Activated CD8-positive, alpha-beta T cell treated with anti-CD3 and anti-CD28 coated beads, Interleukin-2, amount 10 ng/mL, durations not matched to agents 7 days and 5 days (primary cell): Measurements from ENCODE around the gene TMEM45B. TPM values are rescaled to one million over a fixed set of nuclear protein-coding genes. Genes with fewer than 3 reads are reported as not detected.
"Not testable (repeated sequence)": the region's sequence is repeated elsewhere in the genome, so short reads cannot be mapped to it uniquely, and the experiment has no call there.

Experiments used
- ATAC-seq: fragments of 150-1000 bp; cut with Tn5 transposase; one replicate; pipeline ENCODE4 v1.10.0; 2021; ENCODE audit warnings: moderate library complexity
- CTCF ChIA-PET: fragments of 350-600 bp; sonication (Branson Sonifier 250); formaldehyde crosslinking; loops from one replicate; lab custom pipeline; 2021; ENCODE audit warnings: antibody characterized with exemption; lab: Charles Lee
- POLR2A ChIA-PET: fragments of 350-600 bp; sonication (Branson Sonifier 250); formaldehyde crosslinking; loops from one replicate; lab custom pipeline; 2021; ENCODE audit warnings: antibody characterized with exemption; lab: Charles Lee
- DNase-seq: peaks from one replicate; pipeline ENCODE4 v3.0.0-alpha.2; 2020
- H3K27ac Mint-ChIP-seq: one replicate; pipeline ENCODE4 v1.8.0; 2021; ENCODE audit warnings: mild to moderate bottlenecking, mixed read lengths
- H3K27me3 Mint-ChIP-seq: one replicate; pipeline ENCODE4 v1.8.0; 2021; ENCODE audit warnings: low read depth, mixed read lengths
- H3K36me3 Mint-ChIP-seq: one replicate; pipeline ENCODE4 v1.8.0; 2021; ENCODE audit warnings: low read depth, mixed read lengths
- H3K4me1 Mint-ChIP-seq: one replicate; pipeline ENCODE4 v1.8.0; 2021; ENCODE audit warnings: low read depth, mixed read lengths
- H3K4me3 Mint-ChIP-seq: one replicate; pipeline ENCODE4 v1.8.0; 2021; ENCODE audit warnings: mild to moderate bottlenecking, mixed read lengths
- H3K9me3 Mint-ChIP-seq: one replicate; pipeline ENCODE4 v1.8.0; 2022; ENCODE audit warnings: mixed read lengths; ENCODE audit not compliant: insufficient read depth
- total RNA-seq, 2 experiments: library from RNA; stranded (reverse); gene quantifications; one replicate each; pipeline ENCODE4 v1.2.3, GENCODE V29; 2021

The TMEM45B gene
- not detected for total RNA-seq

GRCh38 chr11:129815596-129816461 lies at the start of gene TMEM45B:
Gene TMEM45B (plus strand): TSS chr11:129815848. CDS start chr11:129852483, 36,635 bp downstream.
- Mint-ChIP-seq H3K4me3 (peak within 1 kb of the TSS; percentile 51), H3K27me3 (peaks cover 73% of the 10 kb centered on the region), H3K36me3 (peaks cover 7% of the 10 kb centered on the region), H3K4me1 (peaks cover 36% of the 10 kb centered on the region), H3K9me3 (no peaks in the 10 kb centered on the region), H3K27ac (peak within 1 kb of the TSS; percentile 39)
- DNase-seq (no peak), ATAC-seq (no peak)
- ChIA-PET CTCF (interaction anchor here (0.9 kb wide), 1 partner anchor 36 kb away, joined by 3 read pairs; no protein-coding TSS in a partner anchor), POLR2A (no interaction called here)

GRCh38 chr11:129766898-129767604 lies 48.6 kb upstream of the TMEM45B start:
- DNase-seq (peak; percentile 42), ATAC-seq (no peak)
- CTCF ChIA-PET: interaction anchor here (0.6 to 1.0 kb wide), 2 partner anchors 48 to 365 kb away, joined by 3 to 4 read pairs; no protein-coding TSS in a partner anchor
- Mint-ChIP-seq H3K9me3 (no peaks in the 10 kb centered on the region), H3K36me3 (no peaks in the 10 kb centered on the region), H3K27me3 (peaks cover 5% of the 10 kb centered on the region), H3K4me3 (no peak overlapping the region), H3K4me1 (no peaks in the 10 kb centered on the region), H3K27ac (no peak overlapping the region)
- POLR2A ChIA-PET: no interaction called here

- DNase-seq: no peak
Observed at GRCh38 chr11:129767827-129768226, 47.8 kb upstream of the TMEM45B start.

GRCh38 chr11:129768356-129768755 lies 47.3 kb upstream of the TMEM45B start:
- ChIA-PET CTCF (interaction anchor here (1.1 to 1.3 kb wide), 2 partner anchors 17 to 364 kb away, joined by 3 to 8 read pairs; no protein-coding TSS in a partner anchor), POLR2A (no interaction called here)
- H3K27me3 Mint-ChIP-seq: peaks cover 5% of the 10 kb centered on the region
- H3K4me3 Mint-ChIP-seq: no peak overlapping the region
- ATAC-seq (no peak), DNase-seq (no peak)
- H3K4me1 Mint-ChIP-seq: no peaks in the 10 kb centered on the region
- no peaks in the 10 kb centered on the region for H3K9me3 Mint-ChIP-seq
- H3K27ac Mint-ChIP-seq: no peak overlapping the region
- no peaks in the 10 kb centered on the region for H3K36me3 Mint-ChIP-seq

More at GRCh38 chr11:129767827-129768226, 47.8 kb upstream of the TMEM45B start:
- Mint-ChIP-seq H3K27ac (no peak overlapping the region), H3K36me3 (no peaks in the 10 kb centered on the region), H3K27me3 (peaks cover 5% of the 10 kb centered on the region), H3K4me3 (no peak overlapping the region), H3K9me3 (no peaks in the 10 kb centered on the region), H3K4me1 (no peaks in the 10 kb centered on the region)
- no peak for ATAC-seq
- ChIA-PET CTCF (interaction anchor here (1.1 to 1.3 kb wide), 2 partner anchors 18 to 365 kb away, joined by 3 to 8 read pairs; no protein-coding TSS in a partner anchor), POLR2A (no interaction called here)

- no peak overlapping the region for H3K27ac Mint-ChIP-seq
- no peaks in the 10 kb centered on the region for H3K4me1 Mint-ChIP-seq
- no peaks in the 10 kb centered on the region for H3K9me3 Mint-ChIP-seq
- no peak for DNase-seq
- ChIA-PET CTCF (no interaction called here), POLR2A (no interaction called here)
- no peak for ATAC-seq
- no peak overlapping the region for H3K4me3 Mint-ChIP-seq
- H3K27me3 Mint-ChIP-seq: peaks cover 5% of the 10 kb centered on the region
- no peaks in the 10 kb centered on the region for H3K36me3 Mint-ChIP-seq
Observed at GRCh38 chr11:129769059-129769458, 46.6 kb upstream of the TMEM45B start.

- no peak for DNase-seq
- H3K36me3 Mint-ChIP-seq: no peaks in the 10 kb centered on the region
- H3K4me3 Mint-ChIP-seq: no peak overlapping the region
- ChIA-PET CTCF (no interaction called here), POLR2A (no interaction called here)
- no peaks in the 10 kb centered on the region for H3K4me1 Mint-ChIP-seq
- peaks cover 5% of the 10 kb centered on the region for H3K27me3 Mint-ChIP-seq
- no peak overlapping the region for H3K27ac Mint-ChIP-seq
- no peak for ATAC-seq
- no peaks in the 10 kb centered on the region for H3K9me3 Mint-ChIP-seq
Observed at GRCh38 chr11:129770993-129771392, 44.7 kb upstream of the TMEM45B start.

GRCh38 chr11:129771456-129771855 lies 44.2 kb upstream of the TMEM45B start:
- H3K27ac Mint-ChIP-seq, DNase-seq, H3K4me1 Mint-ChIP-seq, H3K9me3 Mint-ChIP-seq, ATAC-seq, H3K36me3 Mint-ChIP-seq, POLR2A ChIA-PET, CTCF ChIA-PET, H3K27me3 Mint-ChIP-seq, H3K4me3 Mint-ChIP-seq: not testable (repeated sequence)

GRCh38 chr11:129778877-129779276 lies 36.8 kb upstream of the TMEM45B start:
- Mint-ChIP-seq H3K27ac (no peak overlapping the region), H3K4me1 (no peaks in the 10 kb centered on the region), H3K36me3 (no peaks in the 10 kb centered on the region), H3K4me3 (no peak overlapping the region), H3K27me3 (peaks cover 12% of the 10 kb centered on the region), H3K9me3 (no peaks in the 10 kb centered on the region)
- POLR2A ChIA-PET: no interaction called here
- ATAC-seq (no peak), DNase-seq (no peak)
- CTCF ChIA-PET: interaction anchor here (2.8 kb wide), 1 partner anchor 353 kb away, joined by 11 read pairs; no protein-coding TSS in a partner anchor

- DNase-seq (no peak), ATAC-seq (no peak)
- Mint-ChIP-seq H3K36me3 (no peaks in the 10 kb centered on the region), H3K27me3 (peaks cover 12% of the 10 kb centered on the region), H3K4me1 (no peaks in the 10 kb centered on the region), H3K4me3 (no peak overlapping the region), H3K27ac (no peak overlapping the region), H3K9me3 (no peaks in the 10 kb centered on the region)
- POLR2A ChIA-PET: no interaction called here
- CTCF ChIA-PET: interaction anchor here (2.8 kb wide), 1 partner anchor 353 kb away, joined by 11 read pairs; no protein-coding TSS in a partner anchor
Observed at GRCh38 chr11:129779342-129779741, 36.3 kb upstream of the TMEM45B start.

GRCh38 chr11:129785383-129786111 lies 30.1 kb upstream of the TMEM45B start:
- Mint-ChIP-seq H3K27ac (no peak overlapping the region), H3K4me1 (no peaks in the 10 kb centered on the region), H3K4me3 (no peak overlapping the region), H3K9me3 (no peaks in the 10 kb centered on the region), H3K27me3 (peaks cover 8% of the 10 kb centered on the region), H3K36me3 (no peaks in the 10 kb centered on the region)
- no peak for ATAC-seq
- DNase-seq: no peak
- CTCF ChIA-PET: interaction anchor here (0.6 to 2.4 kb wide), 5 partner anchors 17 to 347 kb away, joined by 3 to 11 read pairs (median 3); no protein-coding TSS in a partner anchor
- POLR2A ChIA-PET: no interaction called here

GRCh38 chr11:129786112-129786416 lies 29.6 kb upstream of the TMEM45B start:
- CTCF ChIA-PET: interaction anchor here (0.6 to 2.4 kb wide), 4 partner anchors 18 to 347 kb away, joined by 3 to 11 read pairs (median 3); no protein-coding TSS in a partner anchor
- POLR2A ChIA-PET, H3K27ac Mint-ChIP-seq, ATAC-seq, DNase-seq, H3K36me3 Mint-ChIP-seq, H3K4me1 Mint-ChIP-seq, H3K4me3 Mint-ChIP-seq, H3K9me3 Mint-ChIP-seq, H3K27me3 Mint-ChIP-seq: not testable (repeated sequence)
